Thoracic aorta (tissue), 2 donors: ENCODE results near the gene BICD1. TPM values are rescaled to one million over a fixed set of nuclear protein-coding genes. Genes with fewer than 3 reads are reported as not detected.

Experiments
- ATAC-seq: fragments of 150-250 bp; one replicate; pipeline ENCODE4 v1.8.0; 2017; ENCODE audit warnings: low read depth; ENCODE audit not compliant: insufficient number of reproducible peaks, low FRiP score
- DNase-seq: peaks from one replicate; pipeline ENCODE4 v3.0.0-alpha.2; 2020; ENCODE audit warnings: low spot score
- H3K27ac ChIP-seq, 2 donors: fragments of 200-600 bp; sonication (generic); 1 replicate in 1 of 2; 2 replicates in 1 of 2; pipeline ENCODE4 v1.5.1; 2016; ENCODE audit warnings: mild to moderate bottlenecking in 2 of 2, moderate library complexity in 2 of 2
- H3K27me3 ChIP-seq: fragments of 200-600 bp; sonication (generic); replicated peaks from 2 replicates; pipeline ENCODE4 v1.6.0; 2016; ENCODE audit warnings: mild to moderate bottlenecking; ENCODE audit not compliant: insufficient read depth
- H3K36me3 ChIP-seq: fragments of 200-600 bp; sonication (generic); one replicate; pipeline ENCODE4 v1.5.1; 2016
- H3K4me1 ChIP-seq, 2 donors: fragments of 200-600 bp; sonication (generic); 1 replicate in 1 of 2; 2 replicates in 1 of 2; pipeline versions ENCODE4 v1.5.1 to v1.6.0; 2016; ENCODE audit warnings: low read depth in 2 of 2, mild to moderate bottlenecking in 1 of 2; ENCODE audit not compliant: control insufficient read depth in 1 of 2
- H3K4me3 ChIP-seq: fragments of 200-600 bp; sonication (generic); 2 replicates; pipeline ENCODE4 v1.5.1; 2016; ENCODE audit warnings: mild to moderate bottlenecking
- H3K9me3 ChIP-seq: fragments of 200-600 bp; sonication (generic); 2 replicates; pipeline ENCODE4 v1.5.1; 2016
- CTCF ChIP-seq: fragments of 200-600 bp; sonication (generic); IDR thresholded peaks from one replicate; pipeline ENCODE4 v1.5.1; 2019; ENCODE audit warnings: antibody characterized with exemption
- total RNA-seq, 2 donors: library from RNA; depleted of rRNA; stranded (reverse); fragments of >200 nt; gene quantifications; one replicate each; pipeline versions ENCODE4 v1.1.0 to v1.2.3, GENCODE V29; 2016

Gene BICD1
- total RNA-seq, 2 donors from 2014 or later = 18.7 to 44.7 TPM

- Histone ChIP-seq H3K27me3 (no peaks in the 10 kb centered on the region), H3K4me1 (no peaks in the 10 kb centered on the region), H3K4me3 (no peak overlapping the region), H3K9me3 (no peaks in the 10 kb centered on the region), H3K36me3 (no peaks in the 10 kb centered on the region), H3K27ac (no peak overlapping the region)
- no peak for TF ChIP-seq CTCF
- DNase-seq (no peak), ATAC-seq (no peak)
Measured at GRCh38 chr12:32151552-32151951, 44.9 kb downstream of the BICD1 start.

- DNase-seq = no peak
- H3K27me3 ChIP-seq = no peaks in the 10 kb centered on the region
- no peak overlapping the region for H3K4me3 ChIP-seq
- H3K9me3 ChIP-seq = no peaks in the 10 kb centered on the region
- no peak overlapping the region for H3K27ac ChIP-seq
- no peaks in the 10 kb centered on the region for H3K4me1 ChIP-seq
- H3K36me3 ChIP-seq = no peaks in the 10 kb centered on the region
- no peak for TF ChIP-seq CTCF
- ATAC-seq = no peak
Measured at GRCh38 chr12:32155041-32155440, 48.4 kb downstream of the BICD1 start.

- Histone ChIP-seq H3K27me3 (no peaks in the 10 kb centered on the region), H3K27ac (no peak overlapping the region), H3K9me3 (no peaks in the 10 kb centered on the region), H3K4me1 (no peaks in the 10 kb centered on the region), H3K36me3 (no peaks in the 10 kb centered on the region), H3K4me3 (no peak overlapping the region)
- ATAC-seq (no peak), DNase-seq (no peak)
- TF ChIP-seq CTCF = no peak
Measured at GRCh38 chr12:32155961-32156529, 49.4 kb downstream of the BICD1 start.

- TF ChIP-seq CTCF = no peak
- H3K27ac ChIP-seq = no peak overlapping the region
- H3K9me3 ChIP-seq = no peaks in the 10 kb centered on the region
- DNase-seq = no peak
- no peak for ATAC-seq
- no peak overlapping the region for H3K4me3 ChIP-seq
- H3K27me3 ChIP-seq = no peaks in the 10 kb centered on the region
- H3K4me1 ChIP-seq = no peaks in the 10 kb centered on the region
- H3K36me3 ChIP-seq = no peaks in the 10 kb centered on the region
Measured at GRCh38 chr12:32158525-32158924, 51.9 kb downstream of the BICD1 start.

GRCh38 chr12:32159381-32159780, 52.7 kb downstream of the BICD1 start:
- H3K27ac ChIP-seq = no peak overlapping the region
- no peak for ATAC-seq
- H3K4me3 ChIP-seq = no peak overlapping the region
- H3K36me3 ChIP-seq = no peaks in the 10 kb centered on the region
- DNase-seq = no peak
- H3K27me3 ChIP-seq = no peaks in the 10 kb centered on the region
- H3K4me1 ChIP-seq = no peaks in the 10 kb centered on the region
- TF ChIP-seq CTCF = no peak
- no peaks in the 10 kb centered on the region for H3K9me3 ChIP-seq
